IPS-NIHi7 (cell line): ENCODE results near the gene CCL18.
"Not testable (repeated sequence)": the region's sequence is repeated elsewhere in the genome, so short reads cannot be mapped to it uniquely, and the experiment has no call there.

Source experiments
- DNase-seq: peaks from one replicate; pipeline ENCODE4 v3.0.0; 2012; ENCODE audit warnings: mixed read lengths; ENCODE audit errors: extremely low spot score

Gene CCL18, protein sequence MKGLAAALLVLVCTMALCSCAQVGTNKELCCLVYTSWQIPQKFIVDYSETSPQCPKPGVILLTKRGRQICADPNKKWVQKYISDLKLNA

DNA sequence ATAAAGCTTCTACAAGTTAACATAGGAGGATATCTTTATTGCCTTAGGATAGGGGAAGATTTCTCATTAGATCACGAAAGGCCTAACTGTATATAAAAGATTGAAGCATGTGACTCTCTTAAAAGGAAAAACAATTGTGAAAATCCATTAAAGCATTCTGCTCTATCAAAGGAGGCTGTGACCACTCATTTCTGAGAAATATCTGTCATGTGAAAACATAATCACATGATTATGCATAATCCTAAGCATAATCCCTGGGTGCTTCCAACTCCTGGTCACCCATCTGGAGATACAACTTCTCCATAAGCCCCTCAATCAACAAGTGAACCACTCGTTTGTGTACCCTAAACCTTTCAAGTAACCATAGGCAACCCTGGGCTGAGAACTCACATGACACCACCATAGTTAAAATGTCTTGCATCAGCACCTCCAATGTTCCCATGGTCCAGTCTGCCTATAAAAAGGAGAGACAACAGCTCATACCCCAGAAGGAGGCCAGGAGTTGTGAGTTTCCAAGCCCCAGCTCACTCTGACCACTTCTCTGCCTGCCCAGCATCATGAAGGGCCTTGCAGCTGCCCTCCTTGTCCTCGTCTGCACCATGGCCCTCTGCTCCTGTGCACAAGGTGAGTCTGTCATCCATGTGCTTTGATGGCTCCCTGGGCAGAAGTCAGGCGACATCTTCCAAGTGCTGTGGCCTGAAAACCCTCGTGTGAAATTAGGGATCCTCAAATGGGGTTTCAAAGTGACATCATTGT is at the start of gene CCL18:
Gene CCL18, plus strand, starts transcription at position 487 of the 756 bp plus-strand sequence. Its CDS starts 71 bp downstream, at position 558.
- DNase-seq = no peak

DNA sequence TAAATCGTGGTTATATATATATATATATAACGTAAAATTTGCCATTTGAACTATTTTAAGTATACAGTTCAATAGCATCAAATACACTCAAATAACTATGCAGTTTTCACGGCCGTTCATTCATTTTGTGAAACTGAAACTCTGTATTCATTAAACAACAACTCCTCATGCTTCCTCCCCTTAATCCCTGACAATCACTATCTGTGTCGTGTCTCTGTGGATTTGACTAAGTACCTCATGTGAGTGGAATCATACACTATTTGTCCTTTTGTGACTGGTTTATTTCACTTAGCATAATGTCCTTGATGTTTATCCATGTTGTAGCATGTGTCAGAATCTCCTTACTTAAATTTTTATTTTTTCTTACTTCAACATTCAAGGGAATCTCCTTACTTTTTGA is 49.1 kb upstream of the CCL18 start:
- DNase-seq = no peak

DNA sequence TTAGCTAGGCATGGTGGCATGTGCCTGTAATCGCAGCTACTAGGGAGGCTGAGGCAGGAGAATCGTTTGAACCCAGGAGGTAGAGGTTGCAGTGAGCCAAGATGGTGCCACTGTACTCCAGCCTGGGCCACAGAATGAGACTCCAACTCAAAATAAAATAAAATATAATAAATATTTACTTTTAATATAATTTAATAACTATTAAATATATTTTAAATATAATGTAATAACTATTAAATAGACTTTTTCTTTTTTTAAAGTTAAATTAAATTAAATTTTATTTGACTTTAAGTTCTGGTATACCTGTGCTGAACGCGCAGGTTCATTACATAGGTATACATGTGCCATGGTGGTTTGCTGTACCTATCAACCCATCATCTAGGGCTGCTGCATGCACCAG is 48.2 kb upstream of the CCL18 start:
- DNase-seq = not testable (repeated sequence)

DNA sequence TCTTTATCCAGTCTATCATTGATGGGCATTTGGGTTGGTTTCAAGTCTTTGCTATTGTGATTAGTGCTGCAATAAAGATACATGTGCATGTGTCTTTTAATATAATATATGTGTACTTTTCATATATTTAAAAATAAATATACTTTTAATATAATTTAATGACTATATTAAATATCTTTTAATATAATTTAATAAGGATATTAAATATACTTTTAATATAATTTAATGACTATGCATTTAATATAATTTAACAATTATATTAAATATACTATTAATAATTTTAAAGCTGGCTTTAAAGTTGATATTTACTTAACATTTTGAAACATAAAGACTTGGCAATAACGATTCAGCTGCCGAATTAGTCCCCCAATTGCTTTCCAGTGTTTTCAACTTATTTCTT is 47.5 kb upstream of the CCL18 start:
- DNase-seq = no peak

DNA sequence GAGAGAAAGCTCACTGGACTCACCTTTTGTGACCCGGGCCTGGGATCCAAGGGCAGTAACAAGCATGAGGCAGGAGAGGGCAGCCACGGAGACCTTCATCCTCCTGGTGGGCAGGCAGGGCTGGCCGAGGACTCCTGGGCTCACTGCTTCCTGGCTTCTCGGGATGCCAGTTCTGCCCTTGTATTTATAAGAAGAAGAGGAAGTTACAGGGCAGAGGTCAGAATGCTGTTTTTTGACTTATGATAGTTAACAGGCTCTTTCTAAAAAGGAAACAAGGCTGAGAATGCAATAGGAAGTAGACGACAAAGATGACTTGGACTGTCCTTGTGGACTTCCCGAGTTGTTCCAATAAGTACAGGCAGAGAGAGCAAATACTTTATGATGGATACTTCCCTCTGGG is 46.3 kb upstream of the CCL18 start, which contains the start of gene CCL23:
Gene CCL23, minus strand, starts transcription at position 174 of the 400 bp plus-strand sequence. Its CDS starts 75 bp downstream, at position 99.
- DNase-seq = no peak

DNA sequence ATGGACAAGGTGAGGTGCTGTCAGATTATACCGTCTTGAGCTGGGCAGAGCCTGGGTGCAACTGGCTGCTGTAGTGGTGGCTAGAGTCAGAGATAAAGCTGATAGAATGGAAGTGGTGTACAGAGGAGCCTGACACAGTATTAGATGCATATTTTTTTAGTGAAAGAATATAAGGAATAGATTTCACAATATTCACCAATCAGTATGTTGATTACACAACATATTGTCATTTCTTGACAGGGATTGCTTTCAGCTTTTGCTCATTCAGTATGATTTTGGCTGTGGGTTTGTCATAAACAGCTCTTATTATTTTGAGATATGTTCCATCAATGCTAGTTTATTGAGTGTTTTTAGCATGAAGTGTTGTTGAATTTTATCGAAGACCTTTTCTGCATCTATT is 44.6 kb upstream of the CCL18 start:
- no peak for DNase-seq

DNA sequence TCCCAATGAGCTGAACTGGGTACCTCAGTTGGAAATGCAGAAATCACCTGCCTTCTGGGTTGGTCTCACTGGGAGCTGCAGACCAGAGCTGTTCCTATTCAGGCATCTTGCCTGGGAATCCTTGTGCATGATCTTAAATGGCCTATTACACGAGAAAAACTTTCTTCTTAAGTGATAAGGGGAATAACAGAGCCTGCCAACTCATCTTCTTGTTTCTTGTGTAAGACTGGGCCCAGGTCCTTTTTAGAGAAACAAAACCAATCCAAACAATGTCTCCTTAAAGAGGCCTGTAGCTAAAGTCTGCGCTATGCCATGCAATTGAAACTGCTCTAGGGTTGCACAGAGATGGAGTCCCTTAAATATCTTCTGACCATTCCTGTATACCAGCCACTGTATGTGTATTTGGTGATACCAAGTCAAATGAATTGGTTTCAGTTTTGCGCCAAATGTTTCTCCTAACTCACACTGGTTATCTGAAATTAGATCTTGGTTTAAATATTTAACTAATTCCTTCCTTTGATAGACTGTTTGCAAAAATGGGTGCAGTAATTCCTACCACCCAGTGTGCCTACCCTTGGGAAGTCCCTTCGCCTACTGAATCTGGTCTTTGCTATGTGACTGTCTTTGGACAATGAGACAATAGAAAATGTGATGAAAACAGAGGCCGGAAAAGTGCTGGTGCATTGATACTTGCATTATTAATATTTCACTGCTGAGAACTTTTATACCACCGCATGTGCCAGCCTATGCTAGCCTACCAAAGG is 39.8 kb upstream of the CCL18 start:
- DNase-seq = no peak

DNA sequence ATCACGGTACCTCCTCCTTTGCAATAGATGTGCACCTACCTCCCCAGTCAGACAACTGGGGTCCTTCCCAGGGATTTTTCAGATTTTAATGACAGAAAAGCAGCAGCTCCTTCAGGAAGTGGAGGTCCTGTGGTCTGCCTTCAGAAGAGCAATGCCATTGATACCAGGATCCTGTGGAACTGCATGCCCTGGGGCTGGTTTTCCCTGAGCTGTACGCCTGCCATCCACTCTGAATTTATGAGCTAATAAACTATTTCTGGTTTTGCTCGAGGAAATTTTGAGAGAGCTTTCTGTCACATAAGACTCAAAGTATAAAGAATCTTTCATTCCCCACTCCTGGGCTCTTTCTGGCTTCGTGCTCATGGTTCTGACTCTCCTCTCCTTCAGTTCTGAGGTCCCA is 36.3 kb upstream of the CCL18 start:
- no peak for DNase-seq

DNA sequence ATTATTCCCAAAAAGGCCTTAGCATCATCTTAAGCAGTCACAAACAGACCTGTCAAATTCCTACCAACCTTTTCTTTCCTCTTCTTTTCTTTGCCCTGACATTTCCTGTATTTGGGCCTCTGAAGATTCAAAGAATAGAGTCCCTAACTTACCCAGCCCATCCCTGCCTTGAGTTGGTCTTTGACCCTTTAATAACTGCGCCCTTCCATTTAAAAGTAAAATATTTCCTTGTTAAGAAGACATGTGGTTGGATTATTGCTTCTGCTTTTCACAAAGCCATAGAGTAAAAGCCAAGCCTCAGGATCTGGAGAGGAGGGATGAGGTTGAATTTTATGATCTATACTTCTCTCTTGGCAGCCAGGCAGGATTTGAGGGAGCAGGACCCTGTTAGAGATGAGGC is 33.1 kb upstream of the CCL18 start:
- no peak for DNase-seq

DNA sequence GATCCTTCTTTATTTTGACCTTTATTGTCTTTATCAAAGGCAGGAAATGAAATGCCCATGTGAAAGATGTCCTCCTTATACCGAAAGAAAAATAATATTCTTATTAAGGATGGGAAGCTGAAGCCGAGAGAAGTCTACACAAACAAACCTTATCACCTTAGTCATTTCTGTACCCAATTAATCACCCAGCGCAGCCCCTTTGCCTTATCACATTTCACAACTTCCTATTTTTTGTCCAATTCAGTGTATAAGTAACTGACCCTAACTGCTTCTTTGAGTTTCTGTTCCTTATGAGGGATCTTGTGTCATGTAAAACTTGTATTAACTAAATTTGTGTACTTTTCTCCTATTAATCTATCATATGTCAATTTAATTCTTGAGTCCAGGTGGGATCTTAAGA is 29.9 kb upstream of the CCL18 start:
- DNase-seq = no peak

DNA sequence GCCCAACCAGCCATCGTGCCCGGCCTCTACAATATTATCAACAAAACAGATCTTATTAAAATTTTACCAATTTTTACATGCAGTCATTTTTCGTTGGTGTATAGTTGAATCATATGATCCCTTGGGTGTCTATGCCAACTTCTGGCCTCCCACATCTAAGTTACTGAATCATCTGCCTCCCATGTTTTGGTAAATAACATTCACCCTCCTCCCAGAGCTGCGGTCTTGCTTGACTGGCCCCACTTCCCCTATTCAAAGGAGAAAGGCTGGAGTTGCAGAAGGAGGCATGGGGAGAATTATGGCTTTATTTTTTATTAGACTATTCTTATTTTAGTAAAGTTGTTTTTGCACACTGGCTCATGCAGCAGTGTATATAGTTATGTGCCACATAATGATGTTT is 27.8 kb upstream of the CCL18 start:
- no peak for DNase-seq

DNA sequence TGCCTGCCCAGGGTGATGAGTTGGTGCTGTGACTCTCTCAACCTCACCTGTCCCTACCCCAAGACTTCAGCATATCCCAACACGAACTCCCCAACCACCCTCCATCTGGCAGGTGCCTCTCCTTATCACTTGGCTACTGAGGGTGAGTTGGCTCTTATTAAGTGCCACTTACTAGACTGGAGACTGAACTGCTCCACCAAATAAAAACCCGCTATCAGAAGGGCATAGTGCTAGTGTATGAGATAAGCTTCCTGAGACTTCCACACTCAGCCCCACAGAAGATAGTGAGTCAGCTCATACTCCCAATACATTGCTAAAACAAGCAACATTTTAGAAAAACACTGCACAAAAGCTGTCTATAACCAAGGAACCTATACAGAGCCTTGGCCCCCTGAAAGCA is 16.0 kb upstream of the CCL18 start:
- DNase-seq = no peak

DNA sequence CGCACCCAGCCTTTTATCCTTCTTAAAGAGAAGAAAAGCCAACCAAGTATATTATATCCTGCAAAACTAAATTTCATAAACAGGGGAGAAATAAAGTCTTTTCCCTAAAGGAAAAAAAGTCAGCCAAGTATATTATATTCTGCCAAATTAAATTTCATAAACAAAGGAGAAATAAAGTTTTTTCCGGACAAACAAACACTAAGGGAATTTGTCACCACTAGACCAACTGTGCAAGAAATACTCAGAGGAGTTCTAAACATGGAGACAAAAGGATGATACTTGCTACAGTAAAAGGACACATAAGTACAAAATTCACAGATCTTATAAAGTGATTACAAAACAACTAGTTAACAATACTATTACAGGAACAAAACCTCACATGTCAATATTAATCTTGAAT is 14.4 kb upstream of the CCL18 start:
- no peak for DNase-seq

DNA sequence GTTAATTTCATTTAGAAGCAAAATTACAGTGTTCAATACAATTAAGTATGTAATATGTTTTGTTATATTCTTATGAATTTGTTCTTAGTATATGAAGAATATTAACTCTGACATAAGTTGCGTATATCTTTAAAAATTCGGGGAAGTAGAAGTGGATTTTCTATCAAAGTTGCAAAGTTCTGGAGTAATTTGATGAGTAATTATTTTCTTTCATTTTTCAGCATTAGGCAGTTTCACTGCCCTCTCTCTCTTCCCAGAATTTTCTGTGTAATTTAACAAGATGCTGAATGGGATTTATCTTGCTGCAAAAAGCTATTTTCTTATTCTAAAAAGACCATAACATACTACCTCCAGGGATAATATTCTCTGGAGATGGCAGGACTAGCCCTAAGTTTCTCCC is 8.9 kb upstream of the CCL18 start:
- DNase-seq = no peak

DNA sequence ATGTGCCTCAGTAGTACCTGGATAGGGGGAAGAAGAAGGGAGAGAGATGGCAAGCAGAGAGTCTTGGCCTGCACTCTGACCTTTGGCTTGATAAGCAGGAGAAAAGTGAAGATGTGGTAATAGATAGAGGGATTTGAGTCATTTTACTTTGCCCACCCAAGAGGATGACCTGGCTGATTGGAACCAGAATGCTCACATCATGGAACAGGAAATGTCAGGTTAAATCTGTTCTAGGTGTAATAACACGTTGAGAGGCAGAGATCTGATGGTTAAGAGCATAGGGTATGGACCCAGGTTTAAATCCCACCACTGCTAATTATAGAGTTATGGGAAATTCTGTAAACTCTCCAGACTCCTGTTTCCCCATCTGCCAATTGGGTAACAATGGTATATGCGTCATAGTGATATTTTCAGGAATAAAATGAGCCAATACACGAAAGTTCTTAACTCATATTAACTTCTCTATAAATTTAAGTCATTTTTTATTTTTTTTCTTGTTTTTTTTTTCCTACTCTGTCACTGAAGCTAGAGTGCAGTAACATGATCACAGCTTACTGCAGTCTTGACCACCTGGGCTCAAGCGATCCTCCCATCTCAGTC is 8.1 kb upstream of the CCL18 start:
- DNase-seq = no peak

DNA sequence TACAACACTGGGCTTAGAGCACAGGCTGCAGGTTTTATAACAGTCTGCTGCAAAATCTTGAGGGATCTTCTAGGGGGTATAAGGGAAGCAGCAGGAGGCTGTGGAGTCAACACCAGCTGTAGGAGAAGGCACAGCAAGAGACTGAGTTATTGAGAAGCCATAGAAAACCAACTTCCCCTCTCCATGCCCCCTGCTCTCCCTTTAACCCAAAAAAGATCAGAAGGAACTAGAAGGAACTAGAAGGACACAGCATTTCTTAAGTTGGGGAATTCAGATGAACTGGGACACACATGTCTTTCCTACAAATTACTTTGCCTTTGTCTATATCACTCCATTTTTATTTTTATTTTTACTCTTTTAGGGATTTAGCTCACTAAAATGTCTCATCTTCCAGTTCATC is 6.2 kb upstream of the CCL18 start:
- DNase-seq = no peak

DNA sequence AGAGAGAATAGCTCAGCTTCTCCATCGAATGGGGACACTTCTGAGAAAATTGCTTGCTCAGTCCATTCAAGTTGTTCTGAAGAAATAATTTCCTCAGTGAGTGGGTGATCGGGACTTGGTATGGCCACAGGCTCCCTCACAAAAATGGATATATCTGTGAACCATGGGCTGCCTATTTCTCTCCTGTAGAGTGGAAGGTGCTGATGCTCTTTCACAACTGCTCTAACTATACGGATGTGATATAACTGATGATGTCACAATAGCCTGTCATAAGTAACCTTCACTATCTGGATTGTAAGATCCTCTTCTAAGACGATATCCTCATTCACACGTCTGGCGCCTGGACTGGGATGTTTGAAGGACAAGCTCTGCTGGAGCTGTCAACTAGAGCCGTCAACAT is 4.7 kb upstream of the CCL18 start:
- no peak for DNase-seq

DNA sequence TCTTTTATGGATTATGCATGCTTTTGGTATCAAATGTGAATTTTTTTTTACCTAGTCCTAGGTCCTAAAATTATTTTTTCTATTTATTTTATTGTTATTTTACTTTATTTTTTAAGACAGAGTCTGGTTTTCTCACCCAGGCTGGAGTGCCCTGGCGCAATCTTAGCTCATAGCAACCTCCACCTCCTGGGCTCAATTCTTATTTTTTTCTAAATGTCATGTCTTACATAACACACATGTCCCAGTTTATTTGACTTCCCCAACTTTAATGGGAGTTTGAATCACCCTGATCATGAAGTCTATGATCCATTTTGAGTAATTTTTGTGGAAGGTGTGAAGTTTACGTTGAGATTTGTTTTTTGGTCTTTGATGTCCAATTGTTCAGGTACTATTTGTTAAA is 3.3 kb upstream of the CCL18 start:
- no peak for DNase-seq

DNA sequence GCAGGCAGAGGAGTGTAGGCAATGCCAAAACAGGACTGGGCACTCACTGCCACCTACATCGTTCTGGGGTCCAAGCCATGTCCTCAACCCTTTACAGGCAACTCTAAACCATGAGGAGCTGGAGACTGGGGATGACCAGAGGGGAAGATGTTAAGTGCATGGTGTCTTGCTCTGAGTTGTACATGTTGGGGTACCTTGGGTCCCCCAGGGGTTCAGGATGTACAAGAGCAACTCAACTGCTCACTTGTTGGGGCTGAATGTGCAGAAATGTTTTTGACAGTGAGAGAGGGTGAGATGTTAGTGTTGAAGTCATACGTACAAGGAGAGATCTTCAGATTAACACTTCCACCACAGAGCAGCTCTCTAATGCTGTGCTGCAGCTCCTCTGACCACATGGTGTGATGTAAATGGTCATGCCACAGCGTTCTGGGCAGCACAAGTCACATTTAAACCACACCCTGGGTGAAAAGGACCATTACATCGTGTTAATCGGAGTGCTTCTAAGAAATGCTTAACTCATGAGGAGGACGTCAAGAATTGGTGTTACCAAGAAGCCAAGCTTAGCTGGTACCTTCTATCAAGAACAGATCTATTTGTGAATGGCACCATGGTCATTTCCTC is 2.4 kb downstream of the CCL18 start:
- no peak for DNase-seq

DNA sequence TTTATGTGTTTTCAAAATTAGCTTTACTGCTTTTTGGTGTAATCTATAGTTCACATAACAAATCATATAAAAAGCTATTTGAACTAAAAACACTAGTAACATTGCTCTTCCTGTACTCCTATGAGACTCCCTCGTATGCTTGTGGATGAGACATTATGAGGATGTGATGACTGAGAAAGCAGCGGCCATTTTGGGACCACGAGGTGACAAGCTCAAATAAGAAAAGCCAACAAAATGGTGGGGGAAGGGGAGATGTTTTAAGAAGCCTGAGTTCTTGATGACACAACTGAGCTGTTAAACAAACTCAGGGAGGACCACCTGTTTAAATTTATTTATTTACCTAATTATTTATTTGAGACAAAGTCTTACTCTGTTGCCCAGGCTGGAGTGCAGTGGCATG is 4.5 kb downstream of the CCL18 start:
- no peak for DNase-seq

DNA sequence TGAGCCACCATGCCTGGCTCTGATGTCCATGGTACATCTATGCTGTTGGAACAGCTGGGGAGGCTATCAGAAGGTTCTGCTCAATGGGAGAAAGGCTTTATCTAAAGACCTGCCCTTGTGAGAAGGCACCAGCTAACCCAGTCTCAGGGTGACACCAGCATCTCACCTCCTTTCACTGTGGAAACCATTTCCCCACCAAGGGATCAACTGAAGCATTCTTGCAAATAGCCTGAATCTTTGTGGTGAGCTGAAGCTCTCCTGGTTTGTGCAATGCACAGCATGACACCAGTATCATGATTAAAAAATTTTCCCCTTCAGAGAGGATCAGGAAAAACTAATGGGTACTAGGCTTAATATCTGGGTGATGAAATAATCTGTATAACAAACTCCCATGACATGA is 5.1 kb downstream of the CCL18 start:
- DNase-seq = no peak

DNA sequence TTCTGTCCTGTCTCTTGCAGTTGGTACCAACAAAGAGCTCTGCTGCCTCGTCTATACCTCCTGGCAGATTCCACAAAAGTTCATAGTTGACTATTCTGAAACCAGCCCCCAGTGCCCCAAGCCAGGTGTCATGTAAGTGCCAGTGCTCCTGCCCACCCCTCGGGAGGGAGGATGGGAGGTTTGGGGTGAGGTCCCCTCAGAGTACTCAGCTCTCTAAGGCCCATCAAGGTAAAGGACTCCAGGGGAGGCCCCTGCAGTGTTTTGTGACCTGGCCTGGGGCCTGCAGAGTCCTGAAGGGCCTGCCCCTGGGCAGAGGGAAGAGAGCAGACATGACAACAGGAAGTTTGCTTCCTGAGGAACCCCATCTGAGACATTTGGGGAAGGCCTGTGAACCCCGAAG is 6.4 kb downstream of the CCL18 start:
- no peak for DNase-seq
